ENCODE measurements around the gene EFNA1. TPM values are rescaled to one million over a fixed set of nuclear protein-coding genes. Genes with fewer than 3 reads are reported as not detected.
A peak's percentile ranks its signal among the peaks of the same experiment; 100 is the strongest.

EFNA1 gene
- total and polyA plus RNA-seq, 7 donors: 5.5 to 42.6 (median 15.0) TPM

DNA sequence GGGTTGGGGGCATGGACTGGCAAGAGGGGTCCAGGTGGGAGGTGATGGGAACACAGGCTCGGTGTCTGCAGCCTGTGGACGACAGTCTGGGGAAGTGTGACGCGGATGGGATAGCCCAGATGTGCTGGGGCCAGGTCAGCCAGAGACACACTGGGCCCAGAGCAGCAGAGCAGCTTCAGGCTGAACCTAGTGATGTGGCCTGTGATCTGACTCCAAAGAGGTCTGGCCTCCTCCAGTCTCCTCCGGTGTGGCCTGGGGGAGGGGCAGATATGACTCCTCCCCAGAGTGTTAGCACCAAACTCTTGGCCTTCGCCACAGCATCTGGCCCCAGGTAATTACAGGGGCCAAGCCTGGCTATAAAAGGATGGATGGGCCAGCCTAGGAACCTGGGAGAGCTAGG, 35.5 kb upstream of the EFNA1 start:
- no peaks in the 10 kb centered on the region for H3K36me3 ChIP-seq (ENCODE audit: insufficient read depth in 1 of 2, low read depth in 1 of 2)
- H3K27me3 ChIP-seq (ENCODE audit: insufficient read depth in 3 of 3, low read length in 2 of 3): no peaks in the 10 kb centered on the region
- H3K4me1 ChIP-seq: peaks cover 12% of the 10 kb centered on the region
- WGBS, 3 donors: 70 to 85% (median 75%) methylated on average over 6 of the region's 6 CpGs
- ATAC-seq (no peak), DNase-seq (no peak)
- no peaks in the 10 kb centered on the region for H3K9me3 ChIP-seq
- intact Hi-C loops (cut with DNase I): loop anchor here (2.0 to 5.0 kb wide), 2 partner anchors 35 to 77 kb away; partner anchors contain the start of gene EFNA1 (in 2 of the 2)
- H3K27ac ChIP-seq: no peak overlapping the region
- H3K4me3 ChIP-seq: no peak overlapping the region
- TF ChIP-seq, protein P1, sequence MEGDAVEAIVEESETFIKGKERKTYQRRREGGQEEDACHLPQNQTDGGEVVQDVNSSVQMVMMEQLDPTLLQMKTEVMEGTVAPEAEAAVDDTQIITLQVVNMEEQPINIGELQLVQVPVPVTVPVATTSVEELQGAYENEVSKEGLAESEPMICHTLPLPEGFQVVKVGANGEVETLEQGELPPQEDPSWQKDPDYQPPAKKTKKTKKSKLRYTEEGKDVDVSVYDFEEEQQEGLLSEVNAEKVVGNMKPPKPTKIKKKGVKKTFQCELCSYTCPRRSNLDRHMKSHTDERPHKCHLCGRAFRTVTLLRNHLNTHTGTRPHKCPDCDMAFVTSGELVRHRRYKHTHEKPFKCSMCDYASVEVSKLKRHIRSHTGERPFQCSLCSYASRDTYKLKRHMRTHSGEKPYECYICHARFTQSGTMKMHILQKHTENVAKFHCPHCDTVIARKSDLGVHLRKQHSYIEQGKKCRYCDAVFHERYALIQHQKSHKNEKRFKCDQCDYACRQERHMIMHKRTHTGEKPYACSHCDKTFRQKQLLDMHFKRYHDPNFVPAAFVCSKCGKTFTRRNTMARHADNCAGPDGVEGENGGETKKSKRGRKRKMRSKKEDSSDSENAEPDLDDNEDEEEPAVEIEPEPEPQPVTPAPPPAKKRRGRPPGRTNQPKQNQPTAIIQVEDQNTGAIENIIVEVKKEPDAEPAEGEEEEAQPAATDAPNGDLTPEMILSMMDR (IDR thresholded peaks at IDR 0.05): no peak

DNA sequence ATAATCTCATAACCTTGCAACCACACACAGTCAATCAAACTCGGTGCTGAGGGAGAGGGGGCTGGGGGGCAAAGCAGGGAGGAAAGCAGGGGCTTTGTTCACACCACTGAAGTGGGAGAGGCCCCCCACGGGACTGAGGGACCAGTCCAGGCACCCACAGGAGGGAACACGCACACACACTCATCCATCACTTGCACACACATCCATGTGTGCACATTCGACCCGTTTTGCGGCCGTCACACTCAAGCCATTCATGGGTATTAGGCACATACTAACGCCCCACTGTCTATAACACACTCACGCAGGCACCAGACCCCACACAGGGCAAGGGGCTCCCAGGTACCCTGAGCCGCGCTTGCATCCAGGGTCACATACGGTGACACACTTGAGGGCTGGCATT, 35.0 kb upstream of the EFNA1 start:
- no peaks in the 10 kb centered on the region for H3K9me3 ChIP-seq
- no peak for DNase-seq
- H3K4me3 ChIP-seq: no peak overlapping the region
- H3K36me3 ChIP-seq (ENCODE audit: insufficient read depth in 1 of 2, low read depth in 1 of 2): no peaks in the 10 kb centered on the region
- H3K27ac ChIP-seq: no peak overlapping the region
- TF ChIP-seq, protein P1 (IDR thresholded peaks at IDR 0.05): no peak
- 86 to 92% (median 90%) methylated on average over 12 of the region's 12 CpGs for WGBS, 3 donors
- H3K27me3 ChIP-seq (ENCODE audit: insufficient read depth in 3 of 3, low read length in 2 of 3): no peaks in the 10 kb centered on the region
- ATAC-seq: no peak
- peaks cover 12% of the 10 kb centered on the region for H3K4me1 ChIP-seq
- intact Hi-C loops (cut with DNase I): loop anchor here (2.0 to 5.0 kb wide), 2 partner anchors 35 to 76 kb away; partner anchors contain the start of gene EFNA1 (in 2 of the 2)

DNA sequence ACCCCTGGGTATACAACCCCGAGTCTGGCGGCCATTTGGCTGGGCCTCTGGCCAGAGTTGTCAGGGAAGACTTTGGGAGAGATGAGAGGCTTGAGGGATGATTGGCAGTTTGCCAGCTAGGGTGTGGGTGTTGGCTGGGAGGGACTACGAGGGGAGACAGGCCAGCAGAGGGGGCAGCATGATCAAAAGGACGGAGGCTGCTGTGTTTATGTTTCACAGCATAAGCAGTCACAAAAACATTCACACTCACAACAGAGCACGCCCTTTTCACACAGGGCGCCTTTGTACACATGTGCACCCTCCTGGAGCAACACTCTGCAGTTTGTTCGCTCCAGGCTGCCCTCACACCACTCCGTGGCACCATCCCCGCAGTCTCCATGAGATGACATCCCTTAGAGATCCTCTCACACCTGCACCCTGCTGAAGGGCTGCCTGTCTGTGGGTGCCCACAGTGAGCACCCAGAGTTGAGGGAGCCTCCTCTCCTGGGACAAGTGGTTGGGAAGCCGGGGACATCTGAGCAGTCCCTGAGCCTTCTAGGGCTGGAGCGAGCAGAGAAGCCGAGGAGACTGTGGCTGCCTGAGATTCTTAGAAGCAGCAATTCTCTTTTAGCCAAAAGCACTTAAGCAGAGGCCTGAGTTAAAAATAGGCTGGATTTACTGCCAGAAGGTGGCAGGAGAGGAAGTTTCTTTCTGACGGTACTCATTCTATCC, 33.6 kb upstream of the EFNA1 start:
- Histone ChIP-seq H3K9me3 (no peaks in the 10 kb centered on the region), H3K4me1 (peaks cover 12% of the 10 kb centered on the region), H3K27me3 (ENCODE audit: insufficient read depth in 3 of 3, low read length in 2 of 3) (no peaks in the 10 kb centered on the region), H3K36me3 (ENCODE audit: insufficient read depth in 1 of 2, low read depth in 1 of 2) (no peaks in the 10 kb centered on the region), H3K27ac (no peak overlapping the region), H3K4me3 (no peak overlapping the region)
- 13 to 15% (median 14%) methylated on average over 13 of the region's 13 CpGs for WGBS, 3 donors
- TF ChIP-seq, protein P1 (IDR thresholded peaks at IDR 0.05): peak; percentile 39
- intact Hi-C loops (cut with DNase I): loop anchor here (2.0 to 5.0 kb wide), 2 partner anchors 33 to 75 kb away; partner anchors contain the start of gene EFNA1 (in 2 of the 2)
- ATAC-seq (peak in 3 of 4 donors; percentile 29 to 71 (median 56)), DNase-seq (no peak)

DNA sequence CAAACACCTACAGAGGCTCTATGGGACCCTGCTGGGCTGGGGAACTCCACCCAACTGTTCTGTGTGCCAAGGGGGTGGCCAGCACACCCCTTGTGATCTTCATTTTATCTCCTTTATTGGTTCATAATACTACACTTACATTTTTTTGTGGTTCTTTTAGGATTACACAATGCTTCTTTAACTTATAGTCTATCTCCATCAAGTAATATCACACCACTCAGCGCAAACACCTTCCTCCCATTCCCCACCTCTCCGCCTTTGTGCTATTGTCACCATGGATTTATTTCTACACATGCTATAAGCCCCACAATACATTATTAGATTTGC, 33.1 kb upstream of the EFNA1 start:
- intact Hi-C loops (cut with DNase I): loop anchor here (5.0 kb wide), 1 partner anchor 33 kb away; the partner anchor contains the start of gene EFNA1 (in 2 of the 2)
- TF ChIP-seq, protein P1 (IDR thresholded peaks at IDR 0.05): peak; percentile 1
- Histone ChIP-seq H3K4me1 (peaks cover 12% of the 10 kb centered on the region), H3K4me3 (no peak overlapping the region), H3K36me3 (ENCODE audit: insufficient read depth in 1 of 2, low read depth in 1 of 2) (no peaks in the 10 kb centered on the region), H3K27me3 (ENCODE audit: insufficient read depth in 3 of 3, low read length in 2 of 3) (no peaks in the 10 kb centered on the region), H3K27ac (no peak overlapping the region), H3K9me3 (no peaks in the 10 kb centered on the region)
- no peak for ATAC-seq
- DNase-seq: no peak
- 87 to 94% (median 92%) methylated on average over 2 of the region's 2 CpGs for WGBS, 3 donors

All from psoas muscle (tissue), 8 donors.